HG02884 (cell line): Measurements from ENCODE around the gene LBX2.

Experiments
- ATAC-seq: cut with Tn5 transposase; IDR thresholded peaks from one replicate; pipeline ENCODE4 v1.9.1; 2021; ENCODE audit warnings: mild to moderate bottlenecking, moderate library complexity; ENCODE audit not compliant: unreplicated experiment

LBX2 gene, protein sequence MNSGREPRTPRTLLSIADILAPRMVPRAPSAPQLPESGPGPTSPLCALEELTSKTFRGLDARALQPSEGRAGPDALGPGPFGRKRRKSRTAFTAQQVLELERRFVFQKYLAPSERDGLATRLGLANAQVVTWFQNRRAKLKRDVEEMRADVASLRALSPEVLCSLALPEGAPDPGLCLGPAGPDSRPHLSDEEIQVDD

DNA sequence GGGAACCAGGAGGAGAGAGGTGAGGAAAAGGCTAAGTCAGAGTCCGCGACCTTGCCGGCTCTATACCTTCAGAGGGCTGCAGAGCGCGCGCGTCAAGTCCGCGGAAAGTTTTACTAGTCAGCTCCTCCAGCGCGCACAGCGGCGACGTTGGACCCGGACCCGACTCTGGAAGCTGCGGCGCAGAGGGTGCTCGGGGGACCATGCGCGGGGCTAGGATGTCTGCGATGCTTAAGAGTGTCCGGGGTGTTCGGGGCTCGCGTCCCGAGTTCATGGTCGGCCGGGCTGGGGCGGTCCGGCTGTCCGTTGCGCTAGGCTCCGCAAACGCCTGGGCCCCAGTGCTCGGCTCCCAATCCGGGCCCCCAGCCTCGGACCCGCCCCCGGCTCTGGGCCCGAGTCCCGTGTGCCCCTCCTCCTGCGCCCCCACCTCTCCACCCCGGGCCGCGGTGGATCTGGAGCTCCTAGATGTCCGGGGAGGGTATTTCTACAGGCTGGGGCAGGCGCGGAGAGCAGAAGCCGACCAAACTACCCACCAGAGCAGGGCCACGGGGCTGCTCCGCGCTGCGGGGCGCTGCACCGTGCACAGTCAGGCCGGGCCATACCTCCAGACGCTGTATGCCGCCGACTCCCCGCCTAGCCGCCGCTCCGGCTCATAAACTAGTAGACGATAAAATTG, at the start of gene LBX2:
Gene LBX2 (minus strand): TSS at position 337 of the 673 bp plus-strand sequence. CDS start 66 bp downstream, at position 271.
- ATAC-seq: no peak

DNA sequence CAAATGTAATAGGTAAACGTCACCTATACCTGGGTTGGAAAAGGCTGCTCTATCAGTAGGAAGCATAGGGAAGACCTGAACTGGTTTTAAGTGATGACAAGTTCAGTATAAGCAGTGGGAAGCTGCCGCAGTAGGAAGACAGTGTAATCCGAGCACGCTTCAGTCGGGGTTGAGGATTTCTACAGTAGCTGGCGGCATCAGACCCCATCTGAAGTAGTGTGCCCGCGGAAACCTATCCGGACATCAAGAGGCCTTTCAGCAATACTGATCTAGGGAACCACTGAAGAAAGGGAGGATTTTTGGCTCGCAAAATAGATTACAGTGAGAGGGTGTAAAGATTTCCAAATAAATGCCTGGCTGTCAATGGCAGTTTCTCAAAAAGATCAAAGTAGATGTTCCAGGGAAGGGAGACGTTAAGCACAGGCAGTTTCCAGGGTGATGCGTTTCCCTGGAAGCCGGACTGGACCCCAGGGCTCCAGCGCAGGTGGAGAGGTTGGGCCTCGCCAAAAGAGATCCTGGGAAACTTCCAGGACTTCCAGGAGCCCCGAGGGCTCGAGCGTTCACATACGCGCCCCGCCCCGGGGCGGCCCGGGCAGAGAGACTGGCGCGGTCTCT, 49.0 kb upstream of the LBX2 start:
- no peak for ATAC-seq

DNA sequence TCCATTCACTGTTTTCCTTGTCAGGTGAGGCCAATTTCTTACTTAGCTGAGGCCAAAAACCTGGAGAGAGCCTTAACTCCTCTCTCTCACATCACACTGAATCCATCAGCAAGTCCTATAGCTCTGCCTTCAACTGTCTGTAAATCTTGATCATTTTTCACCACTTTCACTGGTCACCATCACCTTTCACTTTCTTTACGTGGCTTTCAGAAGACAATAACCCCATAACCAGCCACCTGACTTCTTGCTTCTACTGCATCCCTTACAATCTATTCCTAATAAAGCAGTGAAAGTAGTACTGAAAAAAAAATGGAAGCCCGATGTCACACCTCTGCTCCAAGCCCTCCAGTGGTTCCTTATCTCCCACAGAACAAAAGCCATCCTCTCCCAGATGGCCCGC, 46.6 kb upstream of the LBX2 start:
- ATAC-seq: no peak

DNA sequence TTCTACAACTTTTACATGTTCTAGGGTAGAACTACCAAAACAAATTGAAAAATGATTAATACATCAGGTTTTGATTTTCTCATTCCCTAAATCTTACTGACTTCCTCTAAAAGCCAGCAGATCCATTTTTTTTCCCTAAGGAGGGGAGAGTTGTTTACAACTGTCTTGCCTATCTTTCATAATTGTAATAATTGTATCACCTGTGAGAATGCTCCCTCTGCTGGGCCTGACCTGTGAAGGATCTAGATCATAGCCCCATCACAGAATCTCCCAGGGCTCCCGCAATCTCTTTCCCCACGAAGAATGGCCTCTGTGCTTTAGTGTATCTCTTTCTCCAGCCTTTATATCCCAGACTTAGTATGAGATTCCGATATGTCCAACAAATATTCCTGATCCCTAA, 45.2 kb upstream of the LBX2 start:
- ATAC-seq: no peak

DNA sequence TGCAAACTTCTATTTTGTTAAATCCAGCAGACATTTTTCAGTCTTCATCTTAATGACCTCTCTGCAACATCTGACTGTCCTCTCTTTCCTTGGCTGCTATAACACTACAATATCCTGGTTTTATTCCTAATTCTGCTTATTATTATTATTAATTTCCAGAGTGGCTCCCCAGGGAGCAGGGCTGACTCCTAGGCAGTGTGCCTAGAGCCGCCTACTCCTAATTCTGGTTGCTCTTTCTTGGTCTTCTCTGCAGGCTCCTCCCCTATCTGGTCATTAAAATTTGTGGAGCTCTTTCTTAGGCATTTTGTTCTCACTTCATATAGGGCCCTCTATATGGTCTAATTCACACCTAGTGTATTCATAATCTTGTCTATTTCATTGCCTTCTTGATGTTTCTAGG, 43.6 kb upstream of the LBX2 start:
- ATAC-seq: no peak

DNA sequence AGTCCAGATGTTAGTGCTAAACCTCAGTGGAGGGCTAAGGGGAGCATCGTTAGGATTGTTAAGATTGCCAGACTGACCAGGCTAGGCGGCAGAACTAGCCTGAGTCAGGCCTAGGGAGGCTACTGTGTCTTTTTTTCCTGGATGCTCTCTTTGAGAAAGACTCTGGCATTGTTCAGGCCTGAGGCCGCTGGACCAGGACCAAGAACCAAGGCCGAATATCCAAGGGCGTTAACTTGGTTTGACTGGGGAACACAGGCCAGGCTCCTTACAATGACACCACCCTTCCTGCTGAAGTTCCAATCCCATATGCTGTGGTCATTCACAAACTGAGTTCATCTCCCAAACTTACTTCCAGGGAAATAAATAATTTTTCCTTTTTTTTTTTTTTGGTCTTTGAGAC, 40.9 kb upstream of the LBX2 start:
- ATAC-seq: no peak

DNA sequence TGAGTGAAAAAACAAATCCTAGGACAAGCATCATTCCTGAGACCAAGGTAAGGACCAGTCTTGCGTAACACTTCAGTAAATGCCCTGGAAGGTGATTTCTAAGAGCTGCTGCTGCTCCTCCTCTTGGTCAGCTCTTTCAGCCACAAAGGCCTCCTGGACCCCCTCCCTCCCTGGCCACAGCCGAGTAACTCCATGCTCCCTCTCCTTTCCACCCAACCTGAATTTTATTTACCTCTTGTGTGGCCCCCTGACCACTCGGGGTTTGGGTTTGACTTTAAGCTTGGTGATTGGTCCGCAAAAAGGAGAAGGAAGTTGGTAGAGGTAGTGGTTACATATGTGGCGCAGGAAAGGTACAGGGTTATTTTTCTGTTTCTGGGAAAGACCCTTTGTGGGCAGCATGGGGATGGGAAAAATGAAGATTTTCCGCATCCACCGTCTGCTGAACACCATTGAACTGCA, 39.5 kb upstream of the LBX2 start:
- no peak for ATAC-seq

DNA sequence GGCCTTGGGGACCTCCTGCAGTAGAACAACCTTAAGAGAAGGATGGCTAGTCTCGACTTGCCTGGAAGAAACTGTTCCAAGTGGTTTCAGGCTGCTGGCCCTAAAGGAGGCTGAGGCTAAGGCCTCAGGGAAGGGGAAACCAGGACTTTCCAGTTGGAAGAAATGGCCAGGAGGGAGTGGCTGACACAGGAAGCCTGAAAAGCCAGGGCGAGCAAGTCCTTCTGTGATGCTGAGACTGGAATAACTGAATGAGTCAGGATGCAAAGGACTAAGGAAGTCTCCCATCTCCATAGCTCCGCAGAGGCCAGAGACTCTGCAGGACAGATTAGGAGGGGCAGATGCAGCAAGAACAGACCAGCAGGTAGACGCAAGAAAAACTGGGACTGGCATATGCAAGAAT, 37.7 kb upstream of the LBX2 start:
- ATAC-seq: no peak

DNA sequence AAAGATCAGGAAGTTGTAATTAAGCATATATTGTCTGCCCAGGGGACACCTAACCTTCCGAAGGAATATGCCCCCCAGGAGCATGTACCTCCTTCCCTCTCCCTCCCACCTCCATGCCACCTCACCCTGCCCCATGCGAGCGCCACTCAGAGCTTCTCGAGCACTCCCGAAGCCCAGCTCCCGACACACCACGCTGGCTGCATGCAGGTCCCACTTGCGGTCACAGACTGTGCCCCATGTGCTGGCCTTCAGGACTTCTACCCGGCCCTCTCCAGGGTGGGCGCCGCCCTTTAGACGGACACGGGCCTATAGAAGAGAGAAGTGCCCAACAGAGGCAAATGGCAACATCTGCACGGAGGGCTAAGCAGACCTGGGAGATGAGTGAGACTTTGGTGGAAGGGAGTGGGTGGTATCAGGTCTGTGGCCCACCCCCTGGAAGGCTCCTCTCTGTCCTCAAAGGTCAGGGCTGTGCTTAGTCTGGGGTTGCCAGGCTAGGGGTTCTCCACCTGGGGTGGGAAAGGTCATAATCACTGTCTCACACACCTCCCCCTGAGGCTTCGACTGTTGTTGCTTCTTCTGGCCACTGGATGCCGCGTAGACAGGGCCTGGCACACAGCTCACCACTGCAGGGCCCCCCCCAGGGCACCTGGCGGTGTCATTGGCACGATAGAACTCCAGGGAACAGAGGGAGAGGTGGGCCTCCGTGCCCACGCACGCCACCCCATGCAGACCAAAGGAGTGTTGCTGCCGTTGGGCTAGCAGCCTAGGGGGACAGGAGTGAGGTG, 37.0 kb upstream of the LBX2 start:
- no peak for ATAC-seq

DNA sequence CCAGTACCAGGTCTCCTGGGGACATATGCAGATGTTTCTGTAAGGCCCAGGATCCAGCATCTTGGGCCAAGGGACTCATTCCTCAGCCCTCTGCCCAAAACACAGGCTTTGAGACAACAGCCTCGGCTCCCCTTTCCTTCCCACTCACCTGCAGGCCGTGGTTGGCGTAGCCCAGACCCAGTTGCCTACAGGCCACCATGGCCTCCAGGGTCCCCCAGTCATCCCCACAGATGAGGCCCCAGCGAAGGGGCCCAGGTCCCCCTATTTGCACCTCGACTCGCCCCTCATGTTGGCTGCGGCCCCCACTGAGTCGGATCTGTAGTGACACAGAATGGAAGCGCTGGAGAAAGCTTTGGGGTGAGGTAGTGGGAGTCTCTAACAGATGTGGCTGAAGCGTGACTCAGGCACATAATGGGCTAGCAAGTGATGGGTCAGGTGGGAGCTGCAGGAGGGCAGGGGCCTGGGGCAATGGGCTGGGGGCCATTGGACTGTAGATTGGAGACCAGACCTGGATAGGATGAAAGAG, 36.1 kb upstream of the LBX2 start:
- no peak for ATAC-seq

DNA sequence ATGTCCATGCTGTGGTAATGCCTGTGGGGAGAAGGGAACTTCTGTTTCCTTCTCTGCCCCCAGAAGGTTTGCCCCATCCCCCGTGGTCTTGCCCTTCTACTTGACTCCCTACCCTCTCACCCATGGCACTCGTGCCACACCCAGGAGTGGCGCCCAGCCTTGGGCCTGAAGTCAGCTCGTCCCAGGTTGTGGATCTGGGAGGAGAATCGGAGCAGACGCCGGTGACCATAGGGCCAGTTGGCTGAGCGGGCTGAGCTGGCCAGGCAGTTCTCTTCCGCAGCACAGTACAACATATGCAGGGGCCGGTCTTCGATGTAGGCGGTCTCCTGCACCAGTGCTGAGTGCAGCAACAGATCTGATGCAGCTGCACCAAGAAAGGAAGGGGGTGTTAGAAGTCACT, 35.0 kb upstream of the LBX2 start:
- no peak for ATAC-seq

DNA sequence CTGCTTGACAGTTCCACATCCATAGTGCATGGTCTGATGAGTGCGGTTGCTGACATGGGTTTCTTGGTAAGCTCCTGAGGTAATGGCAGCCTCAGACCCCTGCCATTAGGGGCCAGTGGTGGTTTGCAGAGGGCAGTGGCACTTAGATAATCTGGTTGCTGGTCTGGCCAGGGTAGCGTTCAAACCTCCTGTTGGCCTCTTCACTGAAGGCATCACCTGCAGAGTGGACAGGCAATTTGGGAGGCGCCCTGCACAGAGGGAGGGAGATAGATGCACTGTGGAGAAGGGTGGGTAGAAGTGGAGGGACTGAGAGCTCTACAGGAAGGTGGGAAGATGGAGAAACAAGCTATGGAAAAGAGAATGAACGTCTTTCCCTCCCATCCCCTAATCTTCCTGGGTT, 34.1 kb upstream of the LBX2 start:
- ATAC-seq: no peak

DNA sequence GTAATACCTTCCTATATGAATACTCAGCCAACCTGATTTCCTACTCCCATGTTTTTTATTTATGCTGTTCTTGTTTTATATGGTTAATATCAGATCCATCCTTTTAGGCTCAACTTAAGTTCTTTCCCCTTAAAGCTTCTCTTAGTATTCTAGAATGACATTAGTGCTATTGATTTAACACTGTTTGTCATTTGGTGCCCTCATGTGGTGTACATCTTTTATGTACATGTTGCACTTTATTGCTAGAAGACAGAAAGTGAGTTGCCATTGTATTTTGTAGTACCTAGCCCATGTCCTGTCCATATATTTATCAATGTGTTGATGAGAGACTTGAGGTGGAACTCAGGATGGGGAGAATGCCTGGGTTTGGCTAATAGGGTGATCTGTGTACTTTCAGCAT, 32.8 kb upstream of the LBX2 start:
- no peak for ATAC-seq

DNA sequence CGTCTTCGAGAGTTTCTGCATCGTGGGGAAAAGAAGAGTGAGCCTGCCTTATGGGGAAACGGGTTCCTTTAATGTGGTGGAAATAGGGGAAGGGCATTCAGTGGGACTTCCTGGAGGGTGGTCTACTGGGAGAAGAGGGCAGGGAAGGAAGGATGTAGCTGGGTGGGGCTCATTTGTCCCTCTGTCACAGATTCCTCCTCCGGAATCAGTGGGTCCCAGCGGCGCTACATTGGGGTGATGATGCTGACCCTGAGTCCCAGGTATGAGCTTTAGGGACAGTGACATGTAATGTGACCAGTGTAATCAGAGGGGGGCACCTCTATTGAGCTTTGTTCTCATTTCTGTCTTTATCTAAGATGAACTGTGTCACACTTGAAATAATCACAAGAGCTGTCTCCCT, 32.3 kb upstream of the LBX2 start:
- ATAC-seq: no peak

DNA sequence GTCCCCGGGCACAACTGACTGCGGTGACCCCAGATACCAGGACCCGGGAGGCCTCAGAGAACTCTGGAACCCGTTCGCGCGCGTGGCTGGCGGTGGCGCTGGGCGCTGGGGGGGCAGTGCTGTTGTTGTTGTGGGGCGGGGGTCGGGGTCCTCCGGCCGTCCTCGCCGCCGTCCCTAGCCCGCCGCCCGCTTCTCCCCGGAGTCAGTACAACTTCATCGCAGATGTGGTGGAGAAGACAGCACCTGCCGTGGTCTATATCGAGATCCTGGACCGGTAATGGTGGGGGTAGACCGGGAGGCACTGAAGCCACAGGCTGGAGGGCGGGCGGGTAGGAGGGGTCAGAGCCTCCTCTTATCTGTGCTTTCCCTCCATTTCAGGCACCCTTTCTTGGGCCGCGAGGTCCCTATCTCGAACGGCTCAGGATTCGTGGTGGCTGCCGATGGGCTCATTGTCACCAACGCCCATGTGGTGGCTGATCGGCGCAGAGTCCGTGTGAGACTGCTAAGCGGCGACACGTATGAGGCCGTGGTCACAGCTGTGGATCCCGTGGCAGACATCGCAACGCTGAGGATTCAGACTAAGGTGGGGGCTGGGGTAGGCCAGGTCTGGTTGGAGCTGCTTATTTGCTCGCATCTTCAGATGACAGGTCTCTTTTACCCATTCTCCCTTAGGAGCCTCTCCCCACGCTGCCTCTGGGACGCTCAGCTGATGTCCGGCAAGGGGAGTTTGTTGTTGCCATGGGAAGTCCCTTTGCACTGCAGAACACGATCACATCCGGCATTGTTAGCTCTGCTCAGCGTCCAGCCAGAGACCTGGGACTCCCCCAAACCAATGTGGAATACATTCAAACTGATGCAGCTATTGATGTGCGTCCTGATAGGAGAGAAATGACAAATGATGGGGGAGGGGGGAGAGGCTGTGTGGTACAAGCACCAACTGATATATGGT, 31.1 kb upstream of the LBX2 start:
- ATAC-seq: no peak

DNA sequence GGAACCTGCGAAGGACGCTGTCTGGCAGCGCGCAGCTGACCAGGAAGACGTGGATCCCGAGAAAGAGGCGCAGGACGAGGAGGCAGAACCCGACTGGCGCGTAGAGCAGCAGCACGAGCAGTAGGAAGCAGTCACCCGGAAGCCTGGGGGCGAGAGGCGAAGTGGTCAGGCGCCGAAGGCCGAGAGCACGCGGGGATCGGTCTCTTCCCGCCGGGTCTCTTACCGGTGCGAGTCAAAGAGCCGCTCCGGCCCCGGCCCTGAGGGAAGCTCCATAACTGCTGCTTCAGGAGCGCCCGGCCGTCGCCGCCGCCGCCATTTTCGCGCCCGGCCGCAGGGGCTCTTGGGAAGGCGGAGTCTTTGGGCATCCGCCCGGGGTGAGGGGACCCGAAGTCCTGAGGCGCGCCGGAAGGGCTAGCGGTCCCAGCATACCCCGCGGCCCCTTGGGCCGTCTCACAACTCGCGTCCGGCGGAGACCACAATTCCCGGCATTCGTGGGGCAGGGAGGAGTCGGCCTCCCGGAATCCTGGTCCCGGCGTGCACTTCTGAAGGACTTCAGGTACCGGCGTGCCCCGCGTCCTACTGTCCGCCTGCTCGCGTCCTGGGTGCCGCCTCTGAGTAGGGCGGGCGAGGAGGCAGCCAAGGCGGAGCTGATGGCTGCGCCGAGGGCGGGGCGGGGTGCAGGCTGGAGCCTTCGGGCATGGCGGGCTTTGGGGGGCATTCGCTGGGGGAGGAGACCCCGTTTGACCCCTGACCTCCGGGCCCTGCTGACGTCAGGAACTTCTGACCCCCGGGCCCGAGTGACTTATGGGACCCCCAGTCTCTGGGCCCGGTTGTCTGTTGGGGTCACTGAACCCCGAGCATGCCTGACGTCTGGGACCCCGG, 30.2 kb upstream of the LBX2 start, which contains the start of the genes AUP1 and HTRA2:
Gene AUP1 (minus strand): TSS at position 350 of the 882 bp plus-strand sequence. CDS start 77 bp downstream, at position 273.
Gene HTRA2 (plus strand): TSS at position 577 of the 882 bp plus-strand sequence. CDS start 74 bp downstream, at position 651.
- ATAC-seq: peak; percentile 77

DNA sequence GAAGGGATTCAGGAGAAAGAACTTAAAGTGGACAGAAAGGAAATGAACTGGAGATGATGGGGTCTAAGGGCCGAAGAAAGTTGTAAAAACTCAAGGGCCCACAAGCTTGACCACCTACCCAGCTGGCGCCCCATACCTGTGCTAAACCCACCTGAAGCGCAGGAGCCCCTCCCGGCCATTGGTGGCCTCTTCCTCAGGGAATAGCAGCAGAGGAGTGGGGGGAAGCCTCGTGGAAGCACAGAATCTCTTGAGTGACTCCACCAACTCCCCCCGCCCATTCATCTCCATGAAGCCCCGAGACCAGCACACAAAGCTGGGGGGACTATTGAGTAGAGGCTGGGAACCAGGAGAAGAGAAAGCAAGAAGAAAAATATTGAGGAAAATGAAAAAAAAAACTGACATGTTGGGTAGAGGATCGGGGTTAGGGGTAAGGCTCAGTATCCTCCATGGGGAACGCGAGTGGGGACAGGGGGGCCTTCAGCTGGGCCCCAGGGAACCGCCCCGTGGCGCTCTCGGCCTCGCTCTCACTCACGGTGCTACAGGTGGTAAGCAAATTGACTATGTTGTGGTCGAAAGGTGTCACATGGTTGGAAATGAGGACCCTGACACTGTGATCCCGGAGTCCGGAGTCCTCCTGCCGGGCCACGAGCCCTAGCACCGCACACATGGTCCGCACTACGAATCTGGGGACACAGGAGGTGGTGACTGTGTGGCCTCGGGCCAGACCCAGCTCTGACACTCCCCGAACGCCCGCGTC, 29.4 kb upstream of the LBX2 start:
- peak; percentile 3 for ATAC-seq

DNA sequence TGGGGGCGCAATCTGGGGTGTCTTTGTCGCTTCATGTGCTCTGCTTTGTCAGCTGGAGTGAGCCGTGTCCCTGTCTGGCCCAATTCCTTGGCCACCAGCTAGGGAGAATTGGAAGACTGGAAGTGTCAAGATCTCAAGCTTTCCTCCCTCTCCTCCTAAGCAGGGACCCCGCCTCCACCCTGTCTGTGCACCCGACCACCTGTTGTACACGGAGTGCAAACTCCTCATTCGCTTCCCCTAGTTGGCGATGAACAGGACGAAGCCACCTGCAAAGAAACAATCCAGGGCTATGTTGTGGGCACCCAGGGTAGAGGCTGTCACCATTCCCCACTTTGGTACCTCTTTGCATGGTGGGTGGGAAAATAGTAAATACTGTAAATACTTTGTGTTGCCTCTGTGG, 28.3 kb upstream of the LBX2 start:
- ATAC-seq: no peak
